SU-DHL-6 (cell line): Measurements from ENCODE around the gene RND2.

Source experiments
- EZH2phosphoT487 ChIP-seq: fragments of 200-600 bp; sonication (generic), shearing (Covaris generic); conservative IDR thresholded peaks from 2 replicates; pipeline ENCODE4 v1.6.1; 2018; ENCODE audit warnings: mild to moderate bottlenecking, antibody characterized with exemption, low read length, moderate library complexity, mixed read lengths
- TF ChIP-seq, protein P1 (sequence below): fragments of 200-600 bp; sonication (generic); IDR thresholded peaks from one replicate; pipeline ENCODE4 v1.5.1; 2017; ENCODE audit warnings: antibody characterized with exemption, mild to moderate bottlenecking, low read length, moderate library complexity; ENCODE audit not compliant: insufficient read depth, poor library complexity, severe bottlenecking

DNA sequence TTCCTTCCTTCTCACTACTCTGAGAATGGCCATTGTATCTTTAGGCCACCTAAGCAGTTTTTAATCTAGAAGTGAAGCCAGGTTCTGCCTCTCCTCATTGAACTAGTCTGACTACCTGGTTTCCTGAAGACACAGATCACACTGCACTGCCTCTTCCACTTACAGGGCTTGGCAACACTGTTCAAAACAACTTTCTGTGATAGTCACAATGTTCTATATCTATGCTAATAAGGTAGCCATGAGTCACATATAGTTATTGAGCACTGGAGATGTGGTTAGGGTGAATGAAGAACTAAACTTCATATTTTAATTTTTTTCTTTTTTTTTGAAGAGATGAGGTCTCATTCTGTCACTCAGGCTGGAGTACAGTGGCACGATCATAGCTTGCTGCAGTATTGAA lies 26.9 kb downstream of the RND2 start:
- TF ChIP-seq, protein P1, sequence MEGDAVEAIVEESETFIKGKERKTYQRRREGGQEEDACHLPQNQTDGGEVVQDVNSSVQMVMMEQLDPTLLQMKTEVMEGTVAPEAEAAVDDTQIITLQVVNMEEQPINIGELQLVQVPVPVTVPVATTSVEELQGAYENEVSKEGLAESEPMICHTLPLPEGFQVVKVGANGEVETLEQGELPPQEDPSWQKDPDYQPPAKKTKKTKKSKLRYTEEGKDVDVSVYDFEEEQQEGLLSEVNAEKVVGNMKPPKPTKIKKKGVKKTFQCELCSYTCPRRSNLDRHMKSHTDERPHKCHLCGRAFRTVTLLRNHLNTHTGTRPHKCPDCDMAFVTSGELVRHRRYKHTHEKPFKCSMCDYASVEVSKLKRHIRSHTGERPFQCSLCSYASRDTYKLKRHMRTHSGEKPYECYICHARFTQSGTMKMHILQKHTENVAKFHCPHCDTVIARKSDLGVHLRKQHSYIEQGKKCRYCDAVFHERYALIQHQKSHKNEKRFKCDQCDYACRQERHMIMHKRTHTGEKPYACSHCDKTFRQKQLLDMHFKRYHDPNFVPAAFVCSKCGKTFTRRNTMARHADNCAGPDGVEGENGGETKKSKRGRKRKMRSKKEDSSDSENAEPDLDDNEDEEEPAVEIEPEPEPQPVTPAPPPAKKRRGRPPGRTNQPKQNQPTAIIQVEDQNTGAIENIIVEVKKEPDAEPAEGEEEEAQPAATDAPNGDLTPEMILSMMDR = no peak
- TF ChIP-seq EZH2phosphoT487 = no peak
